Adrenal gland (tissue), 12 donors: Measurements from ENCODE around the gene BCL6. TPM values are rescaled to one million over a fixed set of nuclear protein-coding genes. Genes with fewer than 3 reads are reported as not detected.

Experiments
- DNase-seq, 7 donors: peaks; one replicate each; pipeline ENCODE4 v3.0.0-alpha.2; 2019 to 2020
- H3K27ac ChIP-seq, 5 donors: fragments of 200-600 bp; sonication (generic) in 4 of 5; 1 replicate in 3 of 5; 2 replicates in 2 of 5; pipeline versions ENCODE4 v1.5.1 to v1.8.0; 2016 to 2020; ENCODE audit warnings: mild to moderate bottlenecking in 1 of 5
- H3K27me3 ChIP-seq: fragments of 200-600 bp; 2 replicates; pipeline ENCODE4 v1.8.0; 2021
- H3K36me3 ChIP-seq, 2 donors: fragments of 200-600 bp; replicated peaks in 1 of 2; 1 replicate in 1 of 2; 2 replicates in 1 of 2; pipeline versions ENCODE4 v1.5.1 to v1.8.0; 2018 to 2022
- H3K4me1 ChIP-seq, 2 donors: fragments of 200-600 bp; replicated peaks in 1 of 2; 1 replicate in 1 of 2; 2 replicates in 1 of 2; pipeline versions ENCODE4 v1.5.1 to v1.8.0; 2018 to 2021
- H3K4me3 ChIP-seq, 4 donors: fragments of 200-600 bp; sonication (generic) in 3 of 4; one replicate each; pipeline ENCODE4 v1.5.1; 2016 to 2018
- H3K9me3 ChIP-seq, 3 donors: fragments of 200-600 bp; sonication (generic) in 1 of 3; replicated peaks in 1 of 3; 1 replicate in 2 of 3; 2 replicates in 1 of 3; pipeline versions ENCODE4 v1.5.1 to v1.8.0; 2016 to 2021
- CTCF ChIP-seq, 6 experiments: fragments of 450-650 bp in 4 of 6; fragments of 200-600 bp in 2 of 6; sonication (generic) in 1 of 6; IDR thresholded peaks; 1 replicate in 5 of 6; 2 replicates in 1 of 6; pipeline versions ENCODE4 v1.5.1 to v1.8.0; 2016 to 2021; ENCODE audit warnings: antibody characterized with exemption in 6 of 6, mild to moderate bottlenecking in 2 of 6, moderate library complexity in 1 of 6
- POLR2A ChIP-seq, 2 donors: fragments of 450-650 bp; IDR thresholded peaks; one replicate each; pipeline ENCODE4 v1.6.1; 2017; ENCODE audit warnings: antibody characterized with exemption in 2 of 2, mild to moderate bottlenecking in 2 of 2, moderate library complexity in 1 of 2
- WGBS, 4 donors: extraction: QIAGEN DNeasy Blood & Tissue Kit in 2 of 4; methylation state at CpG; one replicate each; pipeline versions ENCODE4 v1.1.5 to v1.1.7; 2013 to 2017; 5-methylcytosine and 5-hydroxymethylcytosine counted together
- intact Hi-C, 2 donors: fragments of 100-400 bp; cut with DNase I; formaldehyde crosslinking; loops; one replicate each; pipeline versions ENCODE4 v1.14.1 to v1.15.0; 2022 to 2023
- polyA plus RNA-seq, 3 donors: library from polyadenylated mRNA; stranded (reverse); fragments of 200-250 nt in 2 of 3; fragments of 350-450 nt in 1 of 3; fragmentation: Illumina TruSeq in 1 of 3; extraction: RNeasy Lipid Tissue Mini Kit (QIAGEN cat#74804) in 1 of 3; gene quantifications; one replicate each; pipeline ENCODE4 v1.2.3, GENCODE V29; 2013 to 2014
- total RNA-seq, 9 donors: library from RNA; depleted of rRNA in 4 of 9; stranded (reverse); fragments of >200 nt in 4 of 9; fragments of 120-200 nt in 1 of 9; fragmentation: NEBNext Ultra II Directional in 1 of 9; extraction: Animal tissue kit (Norgen Biotek cat#: 25700) in 1 of 9; gene quantifications; one replicate each; pipeline versions ENCODE4 v1.1.0 to v1.2.4, GENCODE V29; 2013 to 2023
- donor health status: healthy with polysubstance abuse.
- donor health status: Bipolar disorder and iron deficiency.
- donor health status: DM: yes; HTN: yes; CAD: no.
- donor health status: DM: no; HTN: no; CAD: no.
- donor health status: DM: no; HTN: no; CAD: no.
- donor health status: DM: yes; HTN: yes; CAD: no.

BCL6 gene
- total and polyA plus RNA-seq, 12 donors, result 9.5 to 131 (median 79.8) TPM

- Histone ChIP-seq H3K27ac (no peak overlapping the region), H3K9me3 (no peaks in the 10 kb centered on the region), H3K4me3 (no peak overlapping the region), H3K36me3 (no peaks in the 10 kb centered on the region), H3K4me1 (peaks cover 0 to 1% of the 10 kb centered on the region in 2 donors), H3K27me3 (no peaks in the 10 kb centered on the region)
- intact Hi-C loops, result no loop called here
- no peak for TF ChIP-seq CTCF (IDR thresholded peaks at IDR 0.05)
- TF ChIP-seq POLR2A (IDR thresholded peaks at IDR 0.05), result no peak
- DNase-seq, result no peak
Measured at GRCh38 chr3:187708696-187709095, 36.6 kb downstream of the BCL6 start.

- peak in 6 of 7 donors; percentile 48 to 73 (median 62) for DNase-seq
- no peaks in the 10 kb centered on the region for H3K9me3 ChIP-seq
- no peaks in the 10 kb centered on the region for H3K4me1 ChIP-seq
- TF ChIP-seq CTCF (IDR thresholded peaks at IDR 0.05) (no peak), POLR2A (IDR thresholded peaks at IDR 0.05) (no peak)
- no peaks in the 10 kb centered on the region for H3K27me3 ChIP-seq
- intact Hi-C loops, result no loop called here
- H3K4me3 ChIP-seq, result no peak overlapping the region
- H3K27ac ChIP-seq, result no peak overlapping the region
- WGBS, 4 donors, result 80 to 94% (median 88%) methylated on average over 2 of the region's 2 CpGs
- H3K36me3 ChIP-seq, result no peaks in the 10 kb centered on the region
Measured at GRCh38 chr3:187706971-187707370, 38.3 kb downstream of the BCL6 start.

GRCh38 chr3:187705164-187705563 lies 40.1 kb downstream of the BCL6 start:
- intact Hi-C loops, result no loop called here
- H3K27ac ChIP-seq, result no peak overlapping the region
- TF ChIP-seq CTCF (IDR thresholded peaks at IDR 0.05) (no peak), POLR2A (IDR thresholded peaks at IDR 0.05) (no peak)

GRCh38 chr3:187702507-187703033 lies 42.7 kb downstream of the BCL6 start, which contains the start of gene RTP2:
Gene RTP2, minus strand, starts transcription at chr3:187702557. Its CDS starts 429 bp downstream, at chr3:187702128.
- TF ChIP-seq POLR2A (IDR thresholded peaks at IDR 0.05) (no peak), CTCF (IDR thresholded peaks at IDR 0.05) (no peak)
- peak within 1 kb of the TSS in 1 of 5 donors; percentile 35 for H3K27ac ChIP-seq
- intact Hi-C loops, result no loop called here
- WGBS, 4 donors, result 54 to 58% (median 57%) methylated on average over 3 to 4 of the region's 4 CpGs
- no peaks in the 10 kb centered on the region for H3K36me3 ChIP-seq
- no peaks in the 10 kb centered on the region for H3K27me3 ChIP-seq
- DNase-seq, result no peak
- no peaks in the 10 kb centered on the region for H3K9me3 ChIP-seq
- no peaks in the 10 kb centered on the region for H3K4me1 ChIP-seq
- no peak within 1 kb of the TSS for H3K4me3 ChIP-seq

More at GRCh38 chr3:187705164-187705563, 40.1 kb downstream of the BCL6 start:
- no peak overlapping the region for H3K4me3 ChIP-seq
- no peaks in the 10 kb centered on the region for H3K27me3 ChIP-seq
- no peaks in the 10 kb centered on the region for H3K9me3 ChIP-seq
- H3K4me1 ChIP-seq, result no peaks in the 10 kb centered on the region
- no peak for DNase-seq
- H3K36me3 ChIP-seq, result no peaks in the 10 kb centered on the region
